ENCODE data around the gene FRMD3.

FRMD3 gene

DNA sequence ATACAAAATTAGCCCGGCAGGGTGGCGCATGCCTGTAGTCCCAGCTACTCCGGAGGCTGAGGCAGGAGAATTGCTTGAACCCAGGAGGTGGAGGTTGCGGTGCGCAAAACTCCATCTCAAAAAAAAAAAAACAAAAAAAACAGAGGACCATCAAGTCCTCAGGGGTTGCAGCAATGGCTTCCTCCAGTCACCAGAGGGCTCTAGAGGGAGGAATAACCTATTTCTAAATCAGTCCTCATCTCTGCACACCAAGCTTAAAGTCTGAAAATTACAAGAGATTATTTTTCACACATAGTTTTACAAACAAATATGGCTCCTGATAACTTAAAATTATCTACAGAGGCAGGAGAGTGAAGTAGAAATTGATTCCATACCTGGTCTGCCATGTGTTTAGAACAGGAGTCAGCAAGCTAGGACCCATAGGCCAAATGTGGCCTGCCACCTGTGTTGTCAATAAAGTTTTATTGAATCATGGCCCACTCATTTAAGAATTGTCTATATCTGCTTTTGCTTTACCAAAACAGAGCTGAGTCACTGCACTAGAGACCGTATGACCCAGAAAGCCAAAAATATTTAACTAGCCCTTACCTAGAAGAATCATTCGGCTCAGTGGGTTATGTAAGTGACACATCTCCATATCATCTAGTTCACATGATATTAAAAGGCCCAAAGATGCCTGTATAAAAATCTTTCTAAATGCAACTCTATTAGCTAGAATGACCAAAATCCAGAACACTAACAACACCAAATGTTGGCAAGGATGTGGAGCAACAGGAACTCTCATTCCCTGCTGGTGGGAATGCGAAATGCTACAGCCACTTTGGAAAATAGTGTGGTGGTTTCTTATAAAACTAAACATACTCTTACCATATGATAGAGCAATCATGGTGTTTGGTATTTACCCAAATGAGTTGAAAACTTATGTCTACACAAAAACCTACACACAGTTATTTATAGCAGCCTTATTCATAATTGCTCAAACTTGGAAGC, 207.7 kb downstream of the FRMD3 start:
- H3K4me3 ChIP-seq (ENCODE audit: low read depth, low read length): no peak overlapping the region
- TF ChIP-seq, protein P1, sequence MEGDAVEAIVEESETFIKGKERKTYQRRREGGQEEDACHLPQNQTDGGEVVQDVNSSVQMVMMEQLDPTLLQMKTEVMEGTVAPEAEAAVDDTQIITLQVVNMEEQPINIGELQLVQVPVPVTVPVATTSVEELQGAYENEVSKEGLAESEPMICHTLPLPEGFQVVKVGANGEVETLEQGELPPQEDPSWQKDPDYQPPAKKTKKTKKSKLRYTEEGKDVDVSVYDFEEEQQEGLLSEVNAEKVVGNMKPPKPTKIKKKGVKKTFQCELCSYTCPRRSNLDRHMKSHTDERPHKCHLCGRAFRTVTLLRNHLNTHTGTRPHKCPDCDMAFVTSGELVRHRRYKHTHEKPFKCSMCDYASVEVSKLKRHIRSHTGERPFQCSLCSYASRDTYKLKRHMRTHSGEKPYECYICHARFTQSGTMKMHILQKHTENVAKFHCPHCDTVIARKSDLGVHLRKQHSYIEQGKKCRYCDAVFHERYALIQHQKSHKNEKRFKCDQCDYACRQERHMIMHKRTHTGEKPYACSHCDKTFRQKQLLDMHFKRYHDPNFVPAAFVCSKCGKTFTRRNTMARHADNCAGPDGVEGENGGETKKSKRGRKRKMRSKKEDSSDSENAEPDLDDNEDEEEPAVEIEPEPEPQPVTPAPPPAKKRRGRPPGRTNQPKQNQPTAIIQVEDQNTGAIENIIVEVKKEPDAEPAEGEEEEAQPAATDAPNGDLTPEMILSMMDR (IDR thresholded peaks at IDR 0.05; ENCODE audit: low read depth, low read length): no peak
- H3K36me3 ChIP-seq: no peaks in the 10 kb centered on the region
- no peak overlapping the region for H3K27ac ChIP-seq
- no peaks in the 10 kb centered on the region for H3K9me3 ChIP-seq (ENCODE audit: severe bottlenecking)
- H3K27me3 ChIP-seq (ENCODE audit: insufficient read depth, low read depth, severe bottlenecking): no peaks in the 10 kb centered on the region
- DNase-seq: no peak

- H3K27me3 ChIP-seq (ENCODE audit: insufficient read depth, low read depth, severe bottlenecking): no peaks in the 10 kb centered on the region
- H3K36me3 ChIP-seq: no peaks in the 10 kb centered on the region
- TF ChIP-seq, protein P1 (IDR thresholded peaks at IDR 0.05; ENCODE audit: low read depth, low read length): no peak
- no peak overlapping the region for H3K27ac ChIP-seq
- peak; percentile 20 for DNase-seq
- no peaks in the 10 kb centered on the region for H3K9me3 ChIP-seq (ENCODE audit: severe bottlenecking)
- H3K4me3 ChIP-seq (ENCODE audit: low read depth, low read length): no peak overlapping the region
These were observed 210.2 kb downstream of the FRMD3 start for GRCh38 chr9:83327750-83328622.

DNA sequence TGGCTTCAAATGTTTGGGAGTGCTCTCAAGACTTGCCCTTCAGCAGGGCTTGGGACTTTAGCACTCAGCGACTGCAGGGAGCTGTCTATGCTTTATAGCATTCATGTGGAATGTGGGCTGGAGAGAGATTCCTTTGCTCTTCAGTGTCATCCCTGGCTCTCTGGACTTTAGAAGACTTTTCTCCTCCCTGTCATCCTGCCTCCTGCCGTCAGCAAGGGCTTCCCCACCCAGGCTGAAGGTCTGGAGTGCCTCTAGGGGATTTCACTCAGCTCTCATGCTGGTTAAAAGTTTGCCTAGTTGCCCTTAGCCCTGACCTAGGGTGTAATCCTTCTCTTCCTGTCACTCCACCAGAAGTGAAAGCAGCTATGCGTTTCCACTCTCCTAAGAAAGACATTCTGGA, 210.9 kb downstream of the FRMD3 start:
- H3K9me3 ChIP-seq (ENCODE audit: severe bottlenecking): no peaks in the 10 kb centered on the region
- TF ChIP-seq, protein P1 (IDR thresholded peaks at IDR 0.05; ENCODE audit: low read depth, low read length): no peak
- no peak for DNase-seq
- H3K27me3 ChIP-seq (ENCODE audit: insufficient read depth, low read depth, severe bottlenecking): no peaks in the 10 kb centered on the region
- no peaks in the 10 kb centered on the region for H3K36me3 ChIP-seq
- H3K27ac ChIP-seq: no peak overlapping the region
- no peak overlapping the region for H3K4me3 ChIP-seq (ENCODE audit: low read depth, low read length)

GRCh38 chr9:83323148-83323547, 215.1 kb downstream of the FRMD3 start:
- H3K27me3 ChIP-seq (ENCODE audit: insufficient read depth, low read depth, severe bottlenecking): no peaks in the 10 kb centered on the region
- no peaks in the 10 kb centered on the region for H3K36me3 ChIP-seq
- no peak overlapping the region for H3K27ac ChIP-seq
- no peak overlapping the region for H3K4me3 ChIP-seq (ENCODE audit: low read depth, low read length)
- no peak for DNase-seq
- TF ChIP-seq, protein P1 (IDR thresholded peaks at IDR 0.05; ENCODE audit: low read depth, low read length): no peak
- H3K9me3 ChIP-seq (ENCODE audit: severe bottlenecking): no peaks in the 10 kb centered on the region

DNA sequence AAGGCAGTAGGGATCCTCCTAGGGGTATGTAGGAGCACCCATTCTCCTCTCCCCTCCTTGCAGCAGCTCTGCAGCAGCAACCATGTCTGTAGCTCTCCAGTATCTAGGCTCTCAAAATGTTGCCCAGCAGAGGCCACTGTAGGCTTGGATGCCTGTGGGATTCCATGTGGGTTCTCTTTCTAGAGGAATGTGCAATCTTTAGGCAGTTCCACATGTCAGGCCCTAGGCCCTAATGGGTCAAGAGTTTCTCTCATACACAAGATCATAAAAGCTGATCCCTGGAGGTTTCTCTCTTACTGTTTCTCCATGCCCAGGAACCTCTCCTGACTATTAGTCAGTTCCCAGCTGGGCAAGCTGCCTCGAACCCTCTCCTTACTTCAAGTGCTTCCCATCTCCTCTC, 215.8 kb downstream of the FRMD3 start:
- Histone ChIP-seq H3K9me3 (ENCODE audit: severe bottlenecking) (no peaks in the 10 kb centered on the region), H3K27me3 (ENCODE audit: insufficient read depth, low read depth, severe bottlenecking) (no peaks in the 10 kb centered on the region), H3K36me3 (no peaks in the 10 kb centered on the region), H3K27ac (no peak overlapping the region), H3K4me3 (ENCODE audit: low read depth, low read length) (no peak overlapping the region)
- no peak for DNase-seq
- TF ChIP-seq, protein P1 (IDR thresholded peaks at IDR 0.05; ENCODE audit: low read depth, low read length): no peak
